Panc1 (cell line): ENCODE results near the gene TNFRSF14.

ENCODE experiments used
- CTCF ChIP-seq: fragments of 450-650 bp; IDR thresholded peaks from 2 replicates; pipeline ENCODE4 v1.5.1; 2017; ENCODE audit warnings: mild to moderate bottlenecking
- POLR2AphosphoS5 ChIP-seq: IDR thresholded peaks from 2 replicates; pipeline ENCODE4 v1.6.1; 2012; ENCODE audit warnings: mild to moderate bottlenecking, low read depth, low read length, moderate library complexity
- TF ChIP-seq, protein P1 (sequence below), 2 experiments: IDR thresholded peaks; 2 replicates each; pipeline ENCODE4 v1.6.1; 2011 to 2012; ENCODE audit warnings: low read depth in 2 of 2, control low read depth in 1 of 2, low read length in 1 of 2, mild to moderate bottlenecking in 1 of 2, moderate library complexity in 1 of 2; ENCODE audit not compliant: insufficient read depth in 1 of 2

DNA sequence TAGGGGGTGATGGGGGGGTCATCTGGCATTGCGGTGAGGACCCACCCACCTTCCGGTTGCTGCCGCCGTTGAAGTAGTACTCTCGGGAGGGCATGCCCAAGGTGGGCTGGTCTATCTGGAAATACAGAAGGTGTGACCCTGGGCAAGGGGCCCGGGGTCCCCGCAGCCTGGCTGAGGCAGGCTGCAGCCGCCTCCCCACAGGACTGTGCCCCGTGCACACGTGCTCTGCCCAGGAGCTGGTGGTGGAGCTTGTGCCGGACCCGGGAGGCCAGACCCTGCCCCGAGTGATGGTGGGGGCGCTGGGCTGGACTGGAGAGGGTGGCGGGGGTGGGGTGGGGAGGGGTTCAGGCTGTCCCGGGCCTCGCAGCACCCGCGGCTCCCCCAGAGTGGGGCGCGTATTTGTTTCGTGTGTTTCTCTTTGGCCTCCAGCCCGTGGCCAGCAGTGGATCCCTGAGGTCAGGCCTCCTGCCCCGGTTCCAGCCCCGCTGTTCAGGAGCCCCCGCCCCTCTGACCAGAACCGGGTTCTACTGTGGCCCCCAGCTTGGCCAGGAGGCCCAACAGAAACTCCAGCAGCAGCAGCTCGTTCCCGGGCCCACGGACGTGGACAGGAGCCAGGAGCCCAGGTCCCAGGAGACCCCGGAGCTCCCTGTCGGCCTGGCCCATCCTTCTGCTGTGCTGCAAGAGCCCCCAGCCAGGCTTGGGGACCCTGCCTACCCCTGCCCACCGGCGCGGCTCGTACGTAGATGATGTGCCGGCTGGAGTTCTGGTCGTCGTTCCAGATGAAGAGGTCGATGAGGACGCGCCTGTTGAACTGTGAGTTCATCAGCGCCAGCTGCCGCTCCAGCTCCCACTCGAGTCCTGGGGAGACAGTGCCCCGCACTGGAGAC is 49.6 kb downstream of the TNFRSF14 start:
- TF ChIP-seq POLR2AphosphoS5 (no peak), CTCF (no peak)
- TF ChIP-seq, protein P1, sequence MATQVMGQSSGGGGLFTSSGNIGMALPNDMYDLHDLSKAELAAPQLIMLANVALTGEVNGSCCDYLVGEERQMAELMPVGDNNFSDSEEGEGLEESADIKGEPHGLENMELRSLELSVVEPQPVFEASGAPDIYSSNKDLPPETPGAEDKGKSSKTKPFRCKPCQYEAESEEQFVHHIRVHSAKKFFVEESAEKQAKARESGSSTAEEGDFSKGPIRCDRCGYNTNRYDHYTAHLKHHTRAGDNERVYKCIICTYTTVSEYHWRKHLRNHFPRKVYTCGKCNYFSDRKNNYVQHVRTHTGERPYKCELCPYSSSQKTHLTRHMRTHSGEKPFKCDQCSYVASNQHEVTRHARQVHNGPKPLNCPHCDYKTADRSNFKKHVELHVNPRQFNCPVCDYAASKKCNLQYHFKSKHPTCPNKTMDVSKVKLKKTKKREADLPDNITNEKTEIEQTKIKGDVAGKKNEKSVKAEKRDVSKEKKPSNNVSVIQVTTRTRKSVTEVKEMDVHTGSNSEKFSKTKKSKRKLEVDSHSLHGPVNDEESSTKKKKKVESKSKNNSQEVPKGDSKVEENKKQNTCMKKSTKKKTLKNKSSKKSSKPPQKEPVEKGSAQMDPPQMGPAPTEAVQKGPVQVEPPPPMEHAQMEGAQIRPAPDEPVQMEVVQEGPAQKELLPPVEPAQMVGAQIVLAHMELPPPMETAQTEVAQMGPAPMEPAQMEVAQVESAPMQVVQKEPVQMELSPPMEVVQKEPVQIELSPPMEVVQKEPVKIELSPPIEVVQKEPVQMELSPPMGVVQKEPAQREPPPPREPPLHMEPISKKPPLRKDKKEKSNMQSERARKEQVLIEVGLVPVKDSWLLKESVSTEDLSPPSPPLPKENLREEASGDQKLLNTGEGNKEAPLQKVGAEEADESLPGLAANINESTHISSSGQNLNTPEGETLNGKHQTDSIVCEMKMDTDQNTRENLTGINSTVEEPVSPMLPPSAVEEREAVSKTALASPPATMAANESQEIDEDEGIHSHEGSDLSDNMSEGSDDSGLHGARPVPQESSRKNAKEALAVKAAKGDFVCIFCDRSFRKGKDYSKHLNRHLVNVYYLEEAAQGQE (IDR thresholded peaks at IDR 0.05; ENCODE audit: insufficient read depth in 1 of 2, low read depth in 2 of 2, low read length in 1 of 2) = no peak
